Limb (tissue), 2 donors: ENCODE measurements around the gene TMEM61.
"Not testable (repeated sequence)": the region's sequence is repeated elsewhere in the genome, so short reads cannot be mapped to it uniquely, and the experiment has no call there.

Source experiments
- DNase-seq, 2 donors: peaks; one replicate each; pipeline ENCODE4 v3.0.0-alpha.2; 2016; ENCODE audit errors: extremely low spot score in 2 of 2

The TMEM61 gene

DNA sequence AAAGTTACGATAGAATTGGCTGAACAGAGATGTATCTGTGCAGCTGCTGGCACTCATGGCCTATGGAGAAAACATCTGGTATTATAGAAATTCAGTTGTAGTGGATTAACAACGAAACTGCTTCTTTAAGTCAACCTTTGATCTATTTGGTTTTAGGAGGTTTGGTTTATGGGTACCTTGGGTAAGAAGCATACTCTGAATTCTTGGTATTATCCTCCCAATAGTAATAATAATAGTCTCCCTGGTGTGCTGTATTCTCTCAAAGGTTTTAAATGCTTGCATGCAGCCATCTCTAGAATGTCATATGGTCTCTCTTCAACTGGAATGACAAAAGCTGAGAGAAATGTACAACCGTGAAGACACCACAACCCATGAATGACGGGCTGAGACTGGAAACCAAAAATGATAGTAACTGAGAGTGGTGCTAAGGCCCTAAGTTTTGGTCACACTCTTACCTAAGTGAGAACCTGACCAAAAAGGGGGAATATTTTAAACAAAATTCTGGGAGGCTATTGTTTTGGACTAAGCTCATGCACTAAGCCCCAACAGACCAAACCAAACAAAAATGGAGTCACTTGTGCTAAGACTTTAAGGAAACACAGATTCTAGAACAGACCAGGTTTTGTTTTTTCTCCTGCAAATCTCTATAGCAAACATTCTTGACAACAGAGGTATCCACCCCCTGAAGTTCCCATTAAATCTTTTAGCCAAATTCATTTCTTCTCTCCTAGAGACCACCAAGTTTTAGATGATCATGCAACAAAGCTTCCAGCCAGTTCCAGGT, 17.6 kb upstream of the TMEM61 start:
- DNase-seq = no peak

DNA sequence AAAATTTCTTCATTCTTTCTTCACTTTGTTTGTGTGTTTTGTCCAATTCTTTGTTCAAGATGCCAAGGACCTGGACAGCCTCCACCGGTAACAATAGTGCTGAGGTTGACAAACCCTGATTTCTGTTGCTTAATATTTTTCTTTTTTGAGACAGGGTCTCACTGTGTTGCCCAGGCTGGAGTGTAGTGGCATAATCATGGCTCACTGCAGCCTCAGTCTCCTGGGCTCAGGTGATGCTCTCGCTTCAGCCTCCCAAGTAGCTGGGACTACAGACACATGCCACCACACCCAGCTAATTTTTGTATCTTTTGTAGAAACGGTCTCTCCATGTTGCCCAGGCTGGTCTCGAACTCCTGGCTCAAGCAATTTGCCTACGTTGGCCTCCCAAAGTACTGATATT, 16.6 kb upstream of the TMEM61 start:
- not testable (repeated sequence) for DNase-seq

- peak in 1 of 2 donors; percentile 16 for DNase-seq
These were observed 14.6 kb upstream of the TMEM61 start for GRCh38 chr1:54965624-54966340.

- no peak for DNase-seq
These were observed 13.1 kb upstream of the TMEM61 start for GRCh38 chr1:54967372-54967771.

GRCh38 chr1:54968551-54968950, 11.9 kb upstream of the TMEM61 start:
- DNase-seq = peak in 1 of 2 donors; percentile 5

DNA sequence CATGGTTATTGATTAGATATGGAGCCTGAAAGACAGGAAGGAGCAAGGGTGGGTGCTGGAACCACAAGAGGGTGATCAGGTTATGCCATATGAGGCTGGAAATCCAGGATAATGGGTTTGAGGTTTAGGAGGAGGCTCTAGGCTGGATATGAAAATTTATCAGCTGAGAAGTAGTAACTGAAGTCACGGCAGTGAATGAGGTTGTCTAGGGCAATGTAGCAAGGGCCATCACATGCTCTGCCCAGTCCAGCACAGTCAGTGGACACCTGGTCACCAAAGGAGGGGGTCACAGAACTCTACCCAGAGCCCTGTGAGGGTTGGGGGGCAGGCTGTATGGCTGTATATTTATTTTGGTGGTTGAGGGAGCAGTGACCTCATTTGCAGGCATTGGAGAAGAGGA, 10.5 kb upstream of the TMEM61 start:
- peak in 1 of 2 donors; percentile 12 for DNase-seq

DNA sequence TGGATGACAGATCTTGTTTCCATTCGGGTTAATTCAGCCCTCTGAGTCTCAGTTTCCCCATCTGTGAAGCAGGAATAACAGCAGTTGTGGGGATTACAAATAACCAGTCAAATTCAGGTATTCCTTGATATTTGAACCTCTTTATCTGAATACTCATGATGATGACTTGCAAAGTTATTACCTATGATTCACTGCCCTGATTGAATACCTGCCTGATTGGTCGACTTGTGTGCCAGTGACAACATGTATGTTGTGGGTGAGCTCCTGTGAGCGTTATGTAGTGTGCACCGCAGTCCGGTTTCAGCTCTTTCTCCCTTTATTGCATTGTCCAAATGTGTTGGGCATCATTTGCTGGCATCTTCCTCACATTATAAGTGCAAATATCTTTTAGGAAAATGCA, 9.5 kb upstream of the TMEM61 start:
- no peak for DNase-seq

GRCh38 chr1:54971317-54971791, 9.1 kb upstream of the TMEM61 start:
- no peak for DNase-seq

DNA sequence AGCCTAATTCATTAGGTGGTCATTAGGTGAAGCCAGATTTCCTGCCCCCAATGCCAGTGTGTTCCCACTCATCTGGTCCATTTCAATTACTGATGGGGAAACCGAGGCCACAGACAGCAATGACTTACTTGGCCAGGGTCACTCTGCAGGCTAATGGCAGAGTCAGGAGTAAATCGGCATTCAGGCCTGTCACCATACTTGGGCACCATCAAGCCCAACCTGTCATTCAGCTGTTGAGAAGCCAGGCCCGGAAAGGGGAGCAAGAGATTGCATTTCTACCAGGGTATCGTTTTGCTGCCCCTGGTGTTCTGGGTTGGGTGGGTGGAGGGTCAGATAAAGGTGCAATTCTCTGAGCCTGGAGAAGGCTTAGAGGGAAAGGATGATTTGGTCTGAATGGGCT, 8.0 kb upstream of the TMEM61 start:
- peak in 1 of 2 donors; percentile 8 for DNase-seq

DNA sequence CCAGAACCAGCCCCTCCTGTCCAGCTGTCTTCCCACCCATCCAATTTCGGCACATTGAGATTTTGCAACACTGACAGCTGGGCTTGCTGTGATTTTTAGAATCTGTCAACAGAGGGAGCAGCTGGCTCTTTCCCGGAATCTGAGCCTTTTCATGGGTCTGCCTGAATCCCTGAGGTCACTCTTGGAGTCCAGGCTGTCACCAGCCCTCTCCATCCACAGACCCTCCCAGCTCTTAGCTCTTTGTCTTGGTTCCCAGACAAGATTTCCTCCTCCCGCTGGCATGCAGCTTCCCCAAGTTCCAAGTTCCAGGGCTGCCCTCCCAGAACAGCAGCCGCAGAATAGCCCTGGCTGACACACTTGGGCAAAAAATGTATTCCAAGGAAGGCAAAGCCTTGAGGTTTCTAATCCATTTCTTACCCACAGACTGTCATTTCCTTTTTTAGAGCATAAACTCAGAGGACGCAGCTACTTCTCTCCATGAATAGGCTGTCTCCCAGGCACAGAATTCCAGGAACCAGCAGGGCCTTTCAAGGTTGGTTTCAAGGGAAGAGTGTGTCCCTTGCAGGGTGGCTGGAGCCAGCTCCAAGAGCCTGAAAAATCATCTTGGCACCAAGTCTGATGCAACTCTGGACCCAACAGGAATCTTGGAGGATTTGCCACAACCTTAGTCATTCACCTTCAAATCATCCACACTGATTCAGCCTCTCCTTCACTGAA, 7.1 kb upstream of the TMEM61 start:
- peak; percentile 50 to 63 for DNase-seq

DNA sequence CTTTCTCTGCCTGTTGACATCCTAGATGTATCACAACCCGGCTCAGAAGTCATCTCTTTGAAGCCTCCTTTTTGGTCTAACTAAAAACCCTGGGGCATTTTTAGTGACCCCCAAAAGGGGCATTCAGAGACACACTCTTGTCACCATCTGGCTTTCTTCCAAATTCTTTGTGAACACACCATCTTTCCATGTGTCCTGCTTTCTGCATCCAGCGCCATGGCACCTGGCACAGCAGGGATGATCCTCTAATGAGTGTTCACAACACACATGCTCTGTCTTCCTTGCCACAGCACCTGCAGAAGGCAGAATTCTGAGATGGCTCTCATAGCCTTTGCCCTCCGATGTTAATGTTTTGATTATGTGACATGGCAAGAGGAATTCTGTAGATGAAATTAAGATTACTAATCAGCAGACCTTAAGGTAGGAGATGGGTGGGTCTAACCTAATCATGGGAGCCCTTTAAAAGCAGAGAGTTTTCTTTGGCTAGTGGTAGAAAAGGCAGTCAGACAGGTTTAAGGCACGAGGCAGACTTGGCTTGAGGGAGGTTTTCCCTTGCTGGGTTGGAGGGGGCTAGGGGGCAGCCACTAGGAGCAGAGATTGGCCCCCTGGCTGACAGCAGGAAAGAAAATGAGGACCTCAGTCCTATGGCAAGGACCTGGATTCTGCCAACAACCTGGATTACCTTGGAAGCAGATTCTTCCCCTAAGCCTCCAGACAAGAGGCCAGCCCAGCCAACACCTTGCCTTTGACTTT, 4.9 kb upstream of the TMEM61 start:
- peak in 1 of 2 donors; percentile 21 for DNase-seq

GRCh38 chr1:54976747-54977146, 3.7 kb upstream of the TMEM61 start:
- peak in 1 of 2 donors; percentile 22 for DNase-seq

- no peak for DNase-seq
These were observed 2.7 kb upstream of the TMEM61 start for GRCh38 chr1:54977533-54978297.

DNA sequence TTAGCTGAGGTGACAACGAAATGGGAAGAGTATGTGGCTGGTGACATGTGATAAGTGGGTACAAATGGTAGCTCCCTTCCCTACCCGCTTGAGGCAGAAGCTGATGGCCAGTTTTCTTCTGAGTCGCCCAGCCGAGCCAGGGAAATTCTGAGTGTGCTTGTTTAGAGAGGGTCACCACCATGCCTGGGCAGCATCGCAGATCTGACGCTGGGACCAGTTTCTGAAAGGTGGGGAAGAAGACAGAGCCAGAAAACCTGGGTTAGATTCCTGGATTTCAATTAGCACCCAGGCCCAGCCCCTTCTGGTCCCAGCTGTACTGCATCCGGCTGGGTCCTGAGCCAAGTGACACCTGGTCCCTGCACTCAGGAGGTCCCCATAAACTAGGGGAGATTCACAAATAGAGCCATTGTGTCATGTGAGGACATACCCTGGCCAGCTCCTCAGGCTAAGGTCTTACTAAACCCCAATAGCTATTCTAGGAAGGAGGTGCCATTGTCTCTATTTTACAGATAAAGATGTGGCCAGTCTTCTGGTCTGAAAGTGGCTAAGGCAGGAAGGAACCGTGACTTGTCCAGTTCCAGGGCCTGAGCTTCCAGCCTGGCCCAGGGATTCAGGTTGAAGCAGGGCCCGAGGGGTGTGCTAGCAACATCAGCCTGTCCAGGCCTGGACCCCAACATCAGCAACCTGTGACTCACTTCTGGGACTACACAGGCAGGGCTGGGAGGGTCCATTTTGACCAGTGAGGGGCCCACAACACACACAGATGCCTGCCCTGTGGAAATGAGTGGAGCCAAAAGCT, 1.7 kb upstream of the TMEM61 start:
- DNase-seq = no peak

DNA sequence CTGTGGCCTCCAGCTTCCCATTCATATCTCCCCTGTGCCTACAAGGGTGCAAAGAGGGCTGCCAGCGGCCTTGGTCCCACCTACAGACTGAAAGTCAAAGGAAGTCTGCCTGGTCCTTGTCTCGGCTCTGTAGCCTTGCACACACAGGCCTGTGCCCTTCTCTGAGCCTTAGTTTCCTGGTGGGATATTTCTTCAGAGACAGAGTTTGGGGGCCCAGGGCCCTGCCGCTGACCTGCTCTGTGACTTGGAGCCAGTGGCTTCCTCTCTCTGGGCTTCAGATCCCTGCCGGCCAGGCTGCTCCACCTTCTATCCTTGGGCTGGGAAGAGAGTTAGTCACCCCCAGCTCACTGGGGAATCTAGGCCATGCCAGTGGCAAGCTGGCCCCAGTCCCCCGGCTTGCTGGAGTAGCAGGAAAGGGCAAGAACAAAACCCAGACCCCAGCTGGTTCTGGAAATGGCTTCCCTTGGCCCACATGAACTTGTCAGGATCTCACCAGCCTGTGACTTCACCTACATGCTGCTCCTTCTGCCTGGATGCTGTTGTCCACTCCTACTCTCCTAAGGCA, 1.0 kb upstream of the TMEM61 start:
- DNase-seq = no peak

- DNase-seq = peak in 1 of 2 donors; percentile 27
These were observed 341 bp upstream of the TMEM61 start for GRCh38 chr1:54980046-54980527.

DNA sequence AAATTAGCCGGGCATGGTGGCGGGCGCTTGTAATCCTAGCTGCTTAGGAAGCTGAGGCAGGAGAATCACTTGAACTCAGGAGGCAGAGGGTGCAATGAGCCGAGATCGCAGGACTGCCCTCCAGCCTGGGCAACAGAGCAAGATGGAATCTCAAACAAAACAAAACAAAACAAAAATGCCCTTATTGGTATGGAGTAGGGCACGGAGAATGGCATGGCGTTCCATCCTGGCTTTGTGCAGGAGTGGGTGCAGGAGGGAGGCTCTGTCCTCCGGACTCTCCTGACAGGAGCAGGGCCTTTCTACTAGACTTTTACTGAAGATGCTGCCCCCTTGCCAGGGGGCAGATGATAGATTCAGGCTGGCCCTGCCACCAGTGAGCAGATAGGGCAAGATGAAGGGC, 1.0 kb downstream of the TMEM61 start:
- peak in 1 of 2 donors; percentile 10 for DNase-seq

GRCh38 chr1:54982739-54983138, 2.3 kb downstream of the TMEM61 start:
- DNase-seq = peak in 1 of 2 donors; percentile 26

- no peak for DNase-seq
These were observed 3.9 kb downstream of the TMEM61 start for GRCh38 chr1:54984131-54984842.
